A673 (cell line): Measurements from ENCODE around the gene SINHCAF.

Experiments
- CTCF ChIP-seq: fragments of 300-800, 200-600 bp; sonication (generic); conservative IDR thresholded peaks from 2 replicates; pipeline ENCODE4 v1.5.1; 2017; ENCODE audit warnings: low read depth, mild to moderate bottlenecking, antibody characterized with exemption, low read length, moderate library complexity, mixed read lengths
- EZH2 ChIP-seq: fragments of 200-600 bp; sonication (generic); IDR thresholded peaks from 2 replicates; pipeline ENCODE4 v1.6.1; 2017; ENCODE audit warnings: borderline replicate concordance, low read depth, mild to moderate bottlenecking, mixed read lengths, antibody characterized with exemption, low read length; ENCODE audit not compliant: poor library complexity, severe bottlenecking

DNA sequence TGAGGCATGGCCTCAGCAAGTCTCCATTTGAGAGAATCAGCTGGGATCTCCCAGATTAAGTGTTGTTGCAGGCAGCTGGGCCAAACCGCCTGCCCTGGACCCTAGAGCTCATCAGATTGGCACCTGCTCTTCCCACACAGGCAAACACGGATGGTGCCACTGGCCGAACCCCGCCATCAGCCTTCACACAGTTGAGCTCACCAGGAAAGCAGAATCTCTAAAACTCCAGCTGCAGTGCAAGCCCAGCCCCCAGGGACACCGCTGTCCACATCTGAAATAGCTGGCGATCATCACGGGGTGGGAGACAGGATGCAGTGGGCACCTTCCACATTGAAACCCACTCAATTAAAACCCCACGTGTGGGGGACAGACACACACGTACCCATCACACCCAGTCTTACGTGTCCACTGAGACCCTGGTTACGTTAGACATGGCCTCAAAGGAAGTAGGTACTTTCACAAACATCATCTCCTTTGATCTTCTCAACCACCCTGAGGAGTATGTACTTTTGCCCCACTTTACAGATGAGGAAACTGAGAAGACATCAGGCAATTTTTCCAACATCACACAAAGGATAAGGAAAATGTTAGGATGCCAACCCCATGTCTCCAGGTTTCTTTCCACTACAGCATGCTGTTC, 88.8 kb downstream of the SINHCAF start:
- TF ChIP-seq CTCF (no peak), EZH2 (no peak)
